Transverse colon (tissue), 4 donors: Measurements from ENCODE around the gene C1orf21. TPM values are rescaled to one million over a fixed set of nuclear protein-coding genes. Genes with fewer than 3 reads are reported as not detected.

Source experiments
- DNase-seq: peaks from one replicate; pipeline ENCODE4 v3.0.0-alpha.2; 2019
- H3K27ac ChIP-seq, 4 donors: fragments of 200-600 bp; sonication (generic); 2 replicates each; pipeline ENCODE4 v1.5.1; 2016 to 2018; ENCODE audit warnings: inconsistent platforms in 4 of 4
- H3K27me3 ChIP-seq: fragments of 200-600 bp; sonication (generic); 2 replicates; pipeline ENCODE4 v1.5.1; 2017; ENCODE audit warnings: inconsistent platforms
- H3K36me3 ChIP-seq, 4 donors: fragments of 200-600 bp; sonication (generic); 2 replicates each; pipeline ENCODE4 v1.5.1; 2017 to 2019; ENCODE audit warnings: inconsistent platforms in 4 of 4
- H3K4me1 ChIP-seq, 4 donors: fragments of 200-600 bp; sonication (generic); 2 replicates each; pipeline ENCODE4 v1.5.1; 2017 to 2020; ENCODE audit warnings: inconsistent platforms in 4 of 4
- H3K4me3 ChIP-seq, 4 donors: fragments of 200-600 bp; sonication (generic); 1 replicate in 1 of 4; 2 replicates in 3 of 4; pipeline versions ENCODE4 v1.5.1 to v1.6.1; 2017 to 2019; ENCODE audit warnings: inconsistent platforms in 4 of 4
- H3K9me3 ChIP-seq, 2 donors: fragments of 200-600 bp; sonication (generic); 2 replicates each; pipeline ENCODE4 v1.5.1; 2017 to 2019; ENCODE audit warnings: inconsistent platforms in 2 of 2
- CTCF ChIP-seq, 5 experiments: fragments of 200-600 bp in 3 of 5; fragments of 450-650 bp in 2 of 5; sonication (generic) in 3 of 5; IDR thresholded peaks; 1 replicate in 2 of 5; 2 replicates in 3 of 5; pipeline ENCODE4 v1.5.1; 2016 to 2017; ENCODE audit warnings: antibody characterized with exemption in 5 of 5, inconsistent platforms in 3 of 5, mild to moderate bottlenecking in 2 of 5, moderate library complexity in 1 of 5
- EP300 ChIP-seq: sonication (generic); formaldehyde crosslinking; IDR thresholded peaks from one replicate; pipeline ENCODE4 v1.6.1; 2017; ENCODE audit warnings: antibody characterized with exemption, low read depth
- POLR2A ChIP-seq: fragments of 450-650 bp; IDR thresholded peaks from one replicate; pipeline ENCODE4 v1.6.1; 2016; ENCODE audit warnings: antibody characterized with exemption, mild to moderate bottlenecking, moderate library complexity
- POLR2AphosphoS5 ChIP-seq, 3 donors: sonication (generic); formaldehyde crosslinking; IDR thresholded peaks; one replicate each; pipeline ENCODE4 v1.6.1; 2016; ENCODE audit warnings: antibody characterized with exemption in 3 of 3
- WGBS, 2 donors: methylation state at CpG; one replicate each; pipeline ENCODE4 v1.1.5; 2018; ENCODE audit warnings: low coverage in 1 of 2; 5-methylcytosine and 5-hydroxymethylcytosine counted together
- in situ Hi-C, 4 donors: fragments of 200-750 bp; cut with MboI; loops; one replicate each; pipeline versions ENCODE4 v1.15.0 to v1.15.1; 2017; ENCODE audit warnings: low sequenced_read_pairs in 3 of 4, low pct_ligation_motif_present in 1 of 4, low pct_unique_long_range_greater_than_20kb in 1 of 4
- intact Hi-C: fragments of 100-400 bp; cut with DNase I; formaldehyde crosslinking; loops from one replicate; pipeline ENCODE4 v1.15.1; 2023; ENCODE audit warnings: low total_unique reads
- total RNA-seq, 4 donors: library from RNA; depleted of rRNA; stranded (reverse); fragments of >200 nt; gene quantifications; one replicate each; pipeline ENCODE4 v1.1.0, GENCODE V29; 2016

Gene C1orf21
- total RNA-seq, 4 donors from 2014 or later, result 38.4 to 70.0 (median 62.4) TPM

- Histone ChIP-seq H3K27ac (peak overlapping the region; percentile 21 to 61 (median 48)), H3K4me3 (no peak overlapping the region), H3K4me1 (peaks cover 13 to 34% (median 19%) of the 10 kb centered on the region in 4 donors), H3K36me3 (no peaks in the 10 kb centered on the region), H3K9me3 (no peaks in the 10 kb centered on the region), H3K27me3 (no peaks in the 10 kb centered on the region)
- in situ Hi-C loops (no loop called here), intact Hi-C loops (no loop called here)
- 87 to 88% methylated on average over 3 of the region's 3 CpGs for WGBS, 2 donors
- no peak for DNase-seq
- TF ChIP-seq CTCF (IDR thresholded peaks at IDR 0.05), result no peak
- no peak for TF ChIP-seq POLR2AphosphoS5 (IDR thresholded peaks at IDR 0.05)
- no peak for TF ChIP-seq POLR2A
- no peak for TF ChIP-seq EP300
These were observed 126.6 kb downstream of the C1orf21 start for GRCh38 chr1:184513421-184513820.

GRCh38 chr1:184513966-184514365, 127.1 kb downstream of the C1orf21 start:
- 79 to 86% methylated on average over 4 of the region's 4 CpGs for WGBS, 2 donors
- intact Hi-C loops, result no loop called here
- H3K36me3 ChIP-seq, result no peaks in the 10 kb centered on the region
- in situ Hi-C loops, result no loop called here
- DNase-seq, result no peak
- H3K27ac ChIP-seq, result peak overlapping the region; percentile 21 to 61 (median 48)
- no peaks in the 10 kb centered on the region for H3K27me3 ChIP-seq
- no peaks in the 10 kb centered on the region for H3K9me3 ChIP-seq
- H3K4me1 ChIP-seq, result peaks cover 11 to 38% (median 17%) of the 10 kb centered on the region in 4 donors
- no peak overlapping the region for H3K4me3 ChIP-seq
- no peak for TF ChIP-seq CTCF (IDR thresholded peaks at IDR 0.05)
- TF ChIP-seq POLR2AphosphoS5 (IDR thresholded peaks at IDR 0.05), result peak in 1 of 3 donors; percentile 33

GRCh38 chr1:184514447-184514846, 127.6 kb downstream of the C1orf21 start:
- in situ Hi-C loops (no loop called here), intact Hi-C loops (no loop called here)
- Histone ChIP-seq H3K4me1 (peaks cover 11 to 43% (median 17%) of the 10 kb centered on the region in 4 donors), H3K27me3 (no peaks in the 10 kb centered on the region), H3K4me3 (no peak overlapping the region), H3K9me3 (no peaks in the 10 kb centered on the region), H3K27ac (peak overlapping the region in 3 of 4 donors; percentile 21 to 61 (median 37)), H3K36me3 (no peaks in the 10 kb centered on the region)
- TF ChIP-seq POLR2AphosphoS5 (IDR thresholded peaks at IDR 0.05) (no peak), CTCF (IDR thresholded peaks at IDR 0.05) (no peak), EP300 (no peak), POLR2A (no peak)
- WGBS, 2 donors, result 24 to 67% methylated on average over 2 of the region's 2 CpGs
- DNase-seq, result no peak

GRCh38 chr1:184517130-184517529, 130.3 kb downstream of the C1orf21 start:
- DNase-seq, result no peak
- H3K4me1 ChIP-seq, result peaks cover 11 to 44% (median 17%) of the 10 kb centered on the region in 4 donors
- no peak overlapping the region for H3K27ac ChIP-seq

More at GRCh38 chr1:184517130-184517529, 130.3 kb downstream of the C1orf21 start:
- TF ChIP-seq CTCF (IDR thresholded peaks at IDR 0.05) (no peak), EP300 (no peak), POLR2AphosphoS5 (IDR thresholded peaks at IDR 0.05) (no peak), POLR2A (no peak)
- in situ Hi-C loops (no loop called here), intact Hi-C loops (no loop called here)
- Histone ChIP-seq H3K27me3 (no peaks in the 10 kb centered on the region), H3K9me3 (no peaks in the 10 kb centered on the region), H3K4me3 (no peak overlapping the region), H3K36me3 (no peaks in the 10 kb centered on the region)
